Measurements from ENCODE around the gene ETFDH.

- TF ChIP-seq CTCF (conservative IDR thresholded peaks at IDR 0.05; ENCODE audit: low read length) (no peak), EZH2phosphoT487 (IDR thresholded peaks at IDR 0.05; ENCODE audit: borderline replicate concordance, low read depth, low read length) (no peak)
Measured at GRCh38 chr4:158636619-158637018, 35.5 kb upstream of the ETFDH start.

Measured in OCI-LY7 (cell line).